Measurements from ENCODE around the gene TUBA4B. TPM values are rescaled to one million over a fixed set of nuclear protein-coding genes. Genes with fewer than 3 reads are reported as not detected.

TUBA4B gene
- total and polyA plus RNA-seq, 7 experiments from 2014 or later, result not detected

DNA sequence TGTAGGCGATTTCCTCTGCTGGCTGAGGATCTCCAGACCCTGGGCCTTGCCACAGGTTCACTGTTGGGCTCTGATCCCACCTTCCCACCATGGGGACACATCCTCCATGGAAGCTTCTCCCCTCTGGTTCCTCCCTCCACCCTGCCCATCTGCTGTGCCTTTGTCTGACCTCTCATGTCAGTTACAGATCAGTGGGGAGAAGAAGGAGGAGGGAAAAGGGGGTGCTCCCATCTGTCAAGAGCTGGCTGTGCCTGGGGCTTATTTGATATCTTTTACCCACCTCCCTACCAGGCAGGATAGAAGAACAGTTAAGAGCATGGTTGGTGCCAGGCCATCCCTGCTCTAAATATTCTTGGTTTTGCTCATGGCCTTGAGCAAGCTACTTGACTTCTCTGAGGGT, 13.8 kb downstream of the TUBA4B start:
- Histone ChIP-seq H3K36me3 (ENCODE audit: control insufficient read depth in 2 of 3, insufficient read depth in 3 of 3, low read length in 3 of 3) (no peaks in the 10 kb centered on the region), H3K27ac (ENCODE audit: low read depth, low read length) (no peak overlapping the region), H3K27me3 (ENCODE audit: control insufficient read depth in 2 of 2, insufficient read depth in 2 of 2, low read length in 2 of 2) (no peaks in the 10 kb centered on the region), H3K9me3 (ENCODE audit: control insufficient read depth in 2 of 3, low read length in 3 of 3) (no peaks in the 10 kb centered on the region), H3K4me3 (ENCODE audit: low read length) (no peak overlapping the region), H3K4me1 (ENCODE audit: control insufficient read depth in 2 of 2, insufficient read depth in 2 of 2, low read length in 2 of 2) (no peaks in the 10 kb centered on the region)
- no peaks in the 10 kb centered on the region for H3K36me3 Mint-ChIP-seq
- no peak overlapping the region for H3K4me3 Mint-ChIP-seq
- H3K4me1 Mint-ChIP-seq, result peaks cover 0 to 3% (median 0%) of the 10 kb centered on the region in 7 donors
- CTCF ChIA-PET, result no interaction called here
- DNase-seq, result no peak
- intact Hi-C loops (cut with micrococcal nuclease), result no loop called here
- H3K27me3 Mint-ChIP-seq, result peaks cover 0 to 9% (median 0%) of the 10 kb centered on the region in 5 donors
- no peaks in the 10 kb centered on the region for H3K9me3 Mint-ChIP-seq
- peak overlapping the region in 1 of 9 donors; percentile 8 for H3K27ac Mint-ChIP-seq
- no peak for ATAC-seq
- POLR2A ChIA-PET, result interaction anchor here (1.8 kb wide), 1 partner anchor 12 kb away, joined by 6 read pairs; no protein-coding TSS in a partner anchor

- Histone ChIP-seq H3K27me3 (ENCODE audit: control insufficient read depth in 2 of 2, insufficient read depth in 2 of 2, low read length in 2 of 2) (no peaks in the 10 kb centered on the region), H3K9me3 (ENCODE audit: control insufficient read depth in 2 of 3, low read length in 3 of 3) (no peaks in the 10 kb centered on the region), H3K36me3 (ENCODE audit: control insufficient read depth in 2 of 3, insufficient read depth in 3 of 3, low read length in 3 of 3) (no peaks in the 10 kb centered on the region), H3K27ac (ENCODE audit: low read depth, low read length) (no peak overlapping the region), H3K4me1 (ENCODE audit: control insufficient read depth in 2 of 2, insufficient read depth in 2 of 2, low read length in 2 of 2) (no peaks in the 10 kb centered on the region), H3K4me3 (ENCODE audit: low read length) (no peak overlapping the region)
- CTCF ChIA-PET, result no interaction called here
- H3K9me3 Mint-ChIP-seq, result no peaks in the 10 kb centered on the region
- no peak for ATAC-seq
- peaks cover 0 to 9% (median 0%) of the 10 kb centered on the region in 5 donors for H3K27me3 Mint-ChIP-seq
- POLR2A ChIA-PET, result no interaction called here
- H3K4me3 Mint-ChIP-seq, result no peak overlapping the region
- no peak for DNase-seq
- no peak overlapping the region for H3K27ac Mint-ChIP-seq
- H3K36me3 Mint-ChIP-seq, result no peaks in the 10 kb centered on the region
- intact Hi-C loops (cut with micrococcal nuclease), result no loop called here
- H3K4me1 Mint-ChIP-seq, result no peaks in the 10 kb centered on the region
These were observed 15.3 kb downstream of the TUBA4B start for GRCh38 chr2:219268294-219268693.

DNA sequence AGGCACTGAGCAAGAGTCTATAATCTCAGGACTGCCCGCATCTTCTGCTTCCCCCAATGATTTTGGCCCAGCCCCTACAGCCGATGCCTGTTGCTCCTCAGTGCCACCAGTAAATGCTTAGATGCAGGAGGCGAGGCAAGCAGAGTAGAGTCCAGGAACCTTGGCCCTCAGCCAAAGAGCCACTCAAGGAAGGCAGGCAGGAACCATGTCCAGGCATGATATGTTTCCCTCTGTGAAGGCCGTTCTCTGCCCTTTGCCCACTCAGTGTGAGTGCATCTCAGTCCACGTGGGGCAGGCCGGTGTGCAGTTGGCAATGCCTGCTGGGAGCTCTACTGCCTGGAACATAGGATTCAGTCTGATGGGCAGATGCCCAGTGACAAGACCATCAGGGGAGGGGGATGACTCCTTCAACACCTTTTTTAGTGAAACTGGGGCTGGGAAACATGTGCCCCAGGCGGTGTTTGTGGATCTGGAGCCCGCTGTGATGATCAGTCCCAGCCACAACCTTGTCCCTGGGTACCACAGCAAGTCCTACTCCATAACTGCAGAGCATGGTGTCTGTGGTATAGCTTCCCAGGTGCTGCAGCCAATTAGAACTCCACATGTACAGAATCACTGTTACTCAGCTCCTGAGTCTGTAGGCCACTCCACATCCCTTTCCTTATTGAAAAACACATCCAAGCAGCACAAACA, 16.5 kb downstream of the TUBA4B start:
- no peaks in the 10 kb centered on the region for H3K36me3 Mint-ChIP-seq
- POLR2A ChIA-PET, result interaction anchor here (0.8 to 0.9 kb wide), 3 partner anchors 9 to 41 kb away, joined by 3 read pairs; partner anchors contain the start of gene DNAJB2
- intact Hi-C loops (cut with micrococcal nuclease), result no loop called here
- CTCF ChIA-PET, result no interaction called here
- H3K36me3 ChIP-seq (ENCODE audit: control insufficient read depth in 2 of 3, insufficient read depth in 3 of 3, low read length in 3 of 3), result no peaks in the 10 kb centered on the region
- H3K9me3 Mint-ChIP-seq, result no peaks in the 10 kb centered on the region
- H3K4me3 Mint-ChIP-seq, result no peak overlapping the region
- H3K27me3 ChIP-seq (ENCODE audit: control insufficient read depth in 2 of 2, insufficient read depth in 2 of 2, low read length in 2 of 2), result no peaks in the 10 kb centered on the region
- H3K4me1 ChIP-seq (ENCODE audit: control insufficient read depth in 2 of 2, insufficient read depth in 2 of 2, low read length in 2 of 2), result no peaks in the 10 kb centered on the region
- no peaks in the 10 kb centered on the region for H3K4me1 Mint-ChIP-seq
- ATAC-seq, result no peak
- no peak for DNase-seq
- H3K4me3 ChIP-seq (ENCODE audit: low read length), result no peak overlapping the region
- H3K27me3 Mint-ChIP-seq, result peaks cover 0 to 14% (median 0%) of the 10 kb centered on the region in 5 donors
- H3K27ac ChIP-seq (ENCODE audit: low read depth, low read length), result no peak overlapping the region
- H3K9me3 ChIP-seq (ENCODE audit: control insufficient read depth in 2 of 3, low read length in 3 of 3), result no peaks in the 10 kb centered on the region
- no peak overlapping the region for H3K27ac Mint-ChIP-seq

GRCh38 chr2:219270055-219270372, 17.0 kb downstream of the TUBA4B start:
- no peaks in the 10 kb centered on the region for H3K36me3 Mint-ChIP-seq
- no peak overlapping the region for H3K27ac ChIP-seq (ENCODE audit: low read depth, low read length)
- ATAC-seq, result no peak
- no peaks in the 10 kb centered on the region for H3K4me1 Mint-ChIP-seq
- CTCF ChIA-PET, result no interaction called here
- H3K27me3 Mint-ChIP-seq, result peaks cover 0 to 16% (median 0%) of the 10 kb centered on the region in 5 donors
- DNase-seq, result no peak
- H3K4me1 ChIP-seq (ENCODE audit: control insufficient read depth in 2 of 2, insufficient read depth in 2 of 2, low read length in 2 of 2), result no peaks in the 10 kb centered on the region
- H3K4me3 ChIP-seq (ENCODE audit: low read length), result no peak overlapping the region
- intact Hi-C loops (cut with micrococcal nuclease), result no loop called here
- H3K4me3 Mint-ChIP-seq, result no peak overlapping the region
- H3K9me3 Mint-ChIP-seq, result no peaks in the 10 kb centered on the region
- no peaks in the 10 kb centered on the region for H3K27me3 ChIP-seq (ENCODE audit: control insufficient read depth in 2 of 2, insufficient read depth in 2 of 2, low read length in 2 of 2)
- POLR2A ChIA-PET, result interaction anchor here (0.8 to 0.9 kb wide), 3 partner anchors 9 to 42 kb away, joined by 3 read pairs; partner anchors contain the start of gene DNAJB2
- no peak overlapping the region for H3K27ac Mint-ChIP-seq
- no peaks in the 10 kb centered on the region for H3K9me3 ChIP-seq (ENCODE audit: control insufficient read depth in 2 of 3, low read length in 3 of 3)
- no peaks in the 10 kb centered on the region for H3K36me3 ChIP-seq (ENCODE audit: control insufficient read depth in 2 of 3, insufficient read depth in 3 of 3, low read length in 3 of 3)

GRCh38 chr2:219271021-219271420, 18.0 kb downstream of the TUBA4B start:
- Mint-ChIP-seq H3K27ac (no peak overlapping the region), H3K4me1 (no peaks in the 10 kb centered on the region), H3K36me3 (no peaks in the 10 kb centered on the region), H3K27me3 (peaks cover 0 to 16% (median 0%) of the 10 kb centered on the region in 5 donors), H3K9me3 (no peaks in the 10 kb centered on the region), H3K4me3 (no peak overlapping the region)
- ATAC-seq (no peak), DNase-seq (no peak)
- ChIA-PET CTCF (interaction anchor here (1.2 kb wide), 1 partner anchor 24 kb away, joined by 3 read pairs; no protein-coding TSS in a partner anchor), POLR2A (interaction anchor here (0.6 kb wide), 1 partner anchor 60 kb away, joined by 3 read pairs; no protein-coding TSS in a partner anchor)
- no peak overlapping the region for H3K4me3 ChIP-seq (ENCODE audit: low read length)
- intact Hi-C loops (cut with micrococcal nuclease), result no loop called here
- H3K27ac ChIP-seq (ENCODE audit: low read depth, low read length), result no peak overlapping the region
- H3K4me1 ChIP-seq (ENCODE audit: control insufficient read depth in 2 of 2, insufficient read depth in 2 of 2, low read length in 2 of 2), result no peaks in the 10 kb centered on the region
- no peaks in the 10 kb centered on the region for H3K9me3 ChIP-seq (ENCODE audit: control insufficient read depth in 2 of 3, low read length in 3 of 3)
- no peaks in the 10 kb centered on the region for H3K27me3 ChIP-seq (ENCODE audit: control insufficient read depth in 2 of 2, insufficient read depth in 2 of 2, low read length in 2 of 2)
- no peaks in the 10 kb centered on the region for H3K36me3 ChIP-seq (ENCODE audit: control insufficient read depth in 2 of 3, insufficient read depth in 3 of 3, low read length in 3 of 3)

DNA sequence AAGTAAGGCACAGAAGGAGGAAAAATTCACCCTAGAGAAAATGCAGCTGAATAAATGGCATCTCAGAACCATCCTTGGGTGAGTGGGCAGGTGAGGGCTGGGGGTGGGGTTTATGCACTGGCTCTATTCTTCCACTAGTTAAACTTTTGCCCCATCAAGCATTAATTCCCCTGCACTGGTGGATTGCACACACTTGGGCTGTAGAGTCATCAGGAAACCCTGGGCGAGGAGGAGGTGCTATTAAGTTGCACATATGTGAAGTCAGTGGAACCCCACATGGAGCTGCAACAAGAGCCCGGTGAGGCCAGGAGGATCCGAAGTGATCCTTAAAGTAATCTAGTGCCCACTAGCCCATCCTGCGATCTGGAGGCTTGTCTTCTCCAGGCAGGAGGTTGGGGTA, 19.3 kb downstream of the TUBA4B start:
- DNase-seq (no peak), ATAC-seq (no peak)
- Mint-ChIP-seq H3K27ac (no peak overlapping the region), H3K9me3 (no peaks in the 10 kb centered on the region), H3K36me3 (no peaks in the 10 kb centered on the region), H3K27me3 (peaks cover 0 to 16% (median 0%) of the 10 kb centered on the region in 5 donors), H3K4me1 (peaks cover 1 to 5% (median 4%) of the 10 kb centered on the region in 7 donors), H3K4me3 (no peak overlapping the region)
- Histone ChIP-seq H3K9me3 (ENCODE audit: control insufficient read depth in 2 of 3, low read length in 3 of 3) (no peaks in the 10 kb centered on the region), H3K4me1 (ENCODE audit: control insufficient read depth in 2 of 2, insufficient read depth in 2 of 2, low read length in 2 of 2) (peaks cover 0 to under 1% of the 10 kb centered on the region in 2 donors), H3K27ac (ENCODE audit: low read depth, low read length) (no peak overlapping the region), H3K4me3 (ENCODE audit: low read length) (no peak overlapping the region), H3K27me3 (ENCODE audit: control insufficient read depth in 2 of 2, insufficient read depth in 2 of 2, low read length in 2 of 2) (no peaks in the 10 kb centered on the region), H3K36me3 (ENCODE audit: control insufficient read depth in 2 of 3, insufficient read depth in 3 of 3, low read length in 3 of 3) (no peaks in the 10 kb centered on the region)
- POLR2A ChIA-PET, result interaction anchor here (3.2 kb wide), 1 partner anchor 17 kb away, joined by 12 read pairs; the partner anchor contains the start of gene TUBA4A
- intact Hi-C loops (cut with micrococcal nuclease), result no loop called here
- CTCF ChIA-PET, result interaction anchor here (12.9 kb wide), 1 partner anchor 24 kb away, joined by 194 read pairs; no protein-coding TSS in a partner anchor

DNA sequence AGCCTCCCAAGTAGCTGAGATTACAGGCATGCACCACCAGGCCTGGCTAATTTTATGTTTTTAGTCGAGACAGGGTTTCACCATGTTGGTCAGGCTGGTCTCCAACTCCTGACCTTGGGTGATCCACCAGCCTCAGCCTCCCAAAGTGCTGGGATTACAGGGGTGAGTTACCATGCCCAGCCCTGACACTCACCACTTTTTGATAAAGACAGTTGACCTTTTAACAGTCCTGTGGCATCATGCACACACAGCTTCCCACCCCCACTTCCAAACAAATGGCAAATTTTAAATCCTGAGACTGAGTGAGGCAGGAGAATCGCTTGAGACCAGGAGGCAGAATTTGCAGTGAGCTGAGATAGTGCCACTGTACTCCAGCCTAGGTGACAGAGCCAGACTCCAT, 20.0 kb downstream of the TUBA4B start:
- Histone ChIP-seq H3K4me3 (ENCODE audit: low read length) (no peak overlapping the region), H3K27me3 (ENCODE audit: control insufficient read depth in 2 of 2, insufficient read depth in 2 of 2, low read length in 2 of 2) (no peaks in the 10 kb centered on the region), H3K4me1 (ENCODE audit: control insufficient read depth in 2 of 2, insufficient read depth in 2 of 2, low read length in 2 of 2) (peaks cover 4 to 7% of the 10 kb centered on the region in 2 donors), H3K27ac (ENCODE audit: low read depth, low read length) (no peak overlapping the region), H3K36me3 (ENCODE audit: control insufficient read depth in 2 of 3, insufficient read depth in 3 of 3, low read length in 3 of 3) (no peaks in the 10 kb centered on the region), H3K9me3 (ENCODE audit: control insufficient read depth in 2 of 3, low read length in 3 of 3) (no peaks in the 10 kb centered on the region)
- no peak for ATAC-seq
- H3K27me3 Mint-ChIP-seq, result peaks cover 0 to 16% (median 0%) of the 10 kb centered on the region in 5 donors
- peaks cover 7 to 11% (median 10%) of the 10 kb centered on the region in 7 donors for H3K4me1 Mint-ChIP-seq
- ChIA-PET POLR2A (interaction anchor here (3.2 kb wide), 1 partner anchor 18 kb away, joined by 12 read pairs; the partner anchor contains the start of gene TUBA4A), CTCF (interaction anchor here (12.9 kb wide), 1 partner anchor 23 kb away, joined by 194 read pairs; no protein-coding TSS in a partner anchor)
- H3K9me3 Mint-ChIP-seq, result no peaks in the 10 kb centered on the region
- intact Hi-C loops (cut with micrococcal nuclease), result no loop called here
- no peak for DNase-seq
- H3K4me3 Mint-ChIP-seq, result no peak overlapping the region
- H3K27ac Mint-ChIP-seq, result no peak overlapping the region
- no peaks in the 10 kb centered on the region for H3K36me3 Mint-ChIP-seq
